ENCODE results near the gene SLC35G6.

- TF ChIP-seq CTCF (IDR thresholded peaks at IDR 0.05) (no peak), POLR2A (IDR thresholded peaks at IDR 0.05) (no peak), POLR2AphosphoS5 (IDR thresholded peaks at IDR 0.05) (peak in 2 of 3 donors; percentile 9 to 29)
These were observed 10.3 kb downstream of the SLC35G6 start for GRCh38 chr17:7491583-7491982.
